ENCODE data around the gene AVEN.

DNA sequence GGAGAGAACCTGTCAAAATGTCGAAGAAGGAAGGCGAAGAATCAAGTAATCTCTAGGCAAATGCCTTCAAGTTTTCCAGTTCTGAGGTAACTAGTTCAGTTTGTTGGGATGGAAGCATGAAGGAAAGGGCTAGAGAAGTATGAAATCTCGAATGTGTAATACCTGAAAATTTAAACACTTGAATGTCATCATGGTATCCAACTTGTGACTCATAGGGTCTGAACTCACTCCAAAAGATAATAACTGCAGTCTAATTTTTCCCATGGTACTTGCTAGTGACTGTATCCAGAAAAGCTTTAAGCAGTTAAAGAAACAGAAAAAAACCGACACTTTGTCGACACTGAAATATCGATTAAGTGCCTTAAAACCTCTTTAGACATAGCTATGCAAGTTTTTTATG lies 173.6 kb downstream of the AVEN start:
- no peak for TF ChIP-seq CTCF (IDR thresholded peaks at IDR 0.05)
- TF ChIP-seq POLR2A (IDR thresholded peaks at IDR 0.05): no peak
